Left kidney (tissue), 8 donors: ENCODE measurements around the gene TCEAL3. TPM values are rescaled to one million over a fixed set of nuclear protein-coding genes. Genes with fewer than 3 reads are reported as not detected.
"Not testable (repeated sequence)": the region's sequence is repeated elsewhere in the genome, so short reads cannot be mapped to it uniquely, and the experiment has no call there.

Source experiments
- DNase-seq: peaks from one replicate; pipeline ENCODE4 v3.0.0-alpha.2; 2013
- long read RNA-seq, 8 donors: transcript quantifications; one replicate each; lab custom pipeline, GENCODE V29; 2026
- polyA plus RNA-seq: library from polyadenylated mRNA; unstranded; fragments of 120-200 nt; gene quantifications from one replicate; pipeline ENCODE4 v1.2.1, GENCODE V29; 2013; ENCODE audit not compliant: insufficient read length

The TCEAL3 gene
- 31.5 TPM for polyA plus RNA-seq
- long read RNA-seq, donor 1, transcript TCEAL3-202 (3 exons, 1,113 nt), result major isoform, 13 of 18 reads
- long read RNA-seq, donor 1, transcript TCEAL3-201 (3 exons, 1,124 nt), result minor isoform, 5 of 18 reads
- long read RNA-seq, donor 1, partial matches to known transcripts, result 0 of 18 reads
- long read RNA-seq, donor 1, other reads (novel, unspliced or antisense), result 0 of 18 reads
- long read RNA-seq, donor 2, transcript TCEAL3-202 (3 exons, 1,113 nt), result major isoform, 10 of 14 reads
- long read RNA-seq, donor 2, partial matches to known transcripts, result 0 of 14 reads
- long read RNA-seq, donor 2, other reads (novel, unspliced or antisense), result 0 of 14 reads
- long read RNA-seq, donor 3, transcript TCEAL3-202 (3 exons, 1,113 nt), result major isoform, 10 of 13 reads
- long read RNA-seq, donor 3, partial matches to known transcripts, result 0 of 13 reads
- long read RNA-seq, donor 3, other reads (novel, unspliced or antisense), result 0 of 13 reads
- long read RNA-seq, donor 4, result 0 reads
- long read RNA-seq, donor 5, transcript TCEAL3-201 (3 exons, 1,124 nt), result minor isoform, 5 of 29 reads
- long read RNA-seq, donor 5, transcript TCEAL3-202 (3 exons, 1,113 nt), result major isoform, 24 of 29 reads
- long read RNA-seq, donor 5, partial matches to known transcripts, result 0 of 29 reads
- long read RNA-seq, donor 5, other reads (novel, unspliced or antisense), result 0 of 29 reads
- long read RNA-seq, donor 6, transcript TCEAL3-202 (3 exons, 1,113 nt), result major isoform, 22 of 30 reads
- long read RNA-seq, donor 6, partial matches to known transcripts, result 5 of 30 reads
- long read RNA-seq, donor 6, other reads (novel, unspliced or antisense), result 0 of 30 reads
- long read RNA-seq, donor 7, transcript TCEAL3-202 (3 exons, 1,113 nt), result major isoform, 24 of 33 reads
- long read RNA-seq, donor 7, transcript TCEAL3-201 (3 exons, 1,124 nt), result minor isoform, 9 of 33 reads
- long read RNA-seq, donor 7, partial matches to known transcripts, result 0 of 33 reads
- long read RNA-seq, donor 7, other reads (novel, unspliced or antisense), result 0 of 33 reads
- long read RNA-seq, donor 8, transcript TCEAL3-202 (3 exons, 1,113 nt), result major isoform, 7 of 8 reads
- long read RNA-seq, donor 8, partial matches to known transcripts, result 0 of 8 reads
- long read RNA-seq, donor 8, other reads (novel, unspliced or antisense), result 0 of 8 reads

- peak; percentile 33 for DNase-seq
These were observed at the start of gene TCEAL3 for GRCh38 chrX:103607364-103608305. TSS of gene TCEAL3 (plus strand) at chrX:103607963. CDS start at chrX:103609065, 1,102 bp downstream.

GRCh38 chrX:103560256-103560655, 47.5 kb upstream of the TCEAL3 start:
- DNase-seq, result no peak

GRCh38 chrX:103562801-103563200, 45.0 kb upstream of the TCEAL3 start:
- no peak for DNase-seq

- no peak for DNase-seq
These were observed 42.6 kb upstream of the TCEAL3 start for GRCh38 chrX:103565197-103565596.

GRCh38 chrX:103565752-103566151, 42.0 kb upstream of the TCEAL3 start:
- DNase-seq, result no peak

- DNase-seq, result no peak
These were observed 36.6 kb upstream of the TCEAL3 start for GRCh38 chrX:103571121-103571520.

- DNase-seq, result no peak
These were observed 36.0 kb upstream of the TCEAL3 start for GRCh38 chrX:103571726-103572125.

GRCh38 chrX:103573202-103573601, 34.6 kb upstream of the TCEAL3 start:
- DNase-seq, result no peak

GRCh38 chrX:103584596-103584995, 23.2 kb upstream of the TCEAL3 start:
- peak; percentile 26 for DNase-seq

GRCh38 chrX:103585411-103586313, 22.1 kb upstream of the TCEAL3 start, which contains the start of gene TCEAL4:
TSS of gene TCEAL4 (plus strand) at chrX:103585515. CDS start at chrX:103586676, 1,161 bp downstream.
- peak; percentile 40 for DNase-seq

- DNase-seq, result peak; percentile 5
These were observed 21.5 kb upstream of the TCEAL3 start for GRCh38 chrX:103586314-103586646.

GRCh38 chrX:103586659-103587058, 21.1 kb upstream of the TCEAL3 start:
- no peak for DNase-seq

- DNase-seq, result not testable (repeated sequence)
These were observed 15.5 kb upstream of the TCEAL3 start for GRCh38 chrX:103592295-103592694.

GRCh38 chrX:103595202-103595601, 12.6 kb upstream of the TCEAL3 start:
- not testable (repeated sequence) for DNase-seq

- DNase-seq, result no peak
These were observed 672 bp downstream of the TCEAL3 start for GRCh38 chrX:103608306-103608963.

GRCh38 chrX:103610282-103610681, 2.5 kb downstream of the TCEAL3 start:
- no peak for DNase-seq

- no peak for DNase-seq
These were observed 5.7 kb downstream of the TCEAL3 start for GRCh38 chrX:103613362-103613890.

GRCh38 chrX:103614999-103615398, 7.2 kb downstream of the TCEAL3 start:
- no peak for DNase-seq

GRCh38 chrX:103615781-103616371, 8.1 kb downstream of the TCEAL3 start:
- no peak for DNase-seq
